ENCODE measurements around the gene GDPD1. TPM values are rescaled to one million over a fixed set of nuclear protein-coding genes. Genes with fewer than 3 reads are reported as not detected.

The GDPD1 gene
- total RNA-seq, 2 donors from 2014 or later, result 2.3 TPM; not detected in 1

GRCh38 chr17:59186850-59187249 lies 33.5 kb upstream of the GDPD1 start:
- DNase-seq (no peak), ATAC-seq (no peak)
- H3K27me3 ChIP-seq, result no peaks in the 10 kb centered on the region
- no peaks in the 10 kb centered on the region for H3K4me1 ChIP-seq
- no peaks in the 10 kb centered on the region for H3K36me3 ChIP-seq (replicated peaks in 1 of 2; ENCODE audit: insufficient read depth in 1 of 2, low read depth in 2 of 2)
- no peak overlapping the region for H3K4me3 ChIP-seq
- 98 to 100% methylated on average over 3 of the region's 3 CpGs for WGBS, 2 donors
- no peak for TF ChIP-seq POLR2A (IDR thresholded peaks at IDR 0.05)
- no peak for TF ChIP-seq CTCF (IDR thresholded peaks at IDR 0.05)
- no peaks in the 10 kb centered on the region for H3K9me3 ChIP-seq
- no peak overlapping the region for H3K27ac ChIP-seq
- intact Hi-C loops (cut with DNase I), result no loop called here

GRCh38 chr17:59190806-59191205 lies 29.5 kb upstream of the GDPD1 start:
- no peaks in the 10 kb centered on the region for H3K4me1 ChIP-seq
- 79 to 96% methylated on average over 2 of the region's 2 CpGs for WGBS, 2 donors
- no peak overlapping the region for H3K4me3 ChIP-seq
- no peaks in the 10 kb centered on the region for H3K27me3 ChIP-seq
- no peaks in the 10 kb centered on the region for H3K9me3 ChIP-seq
- TF ChIP-seq CTCF (IDR thresholded peaks at IDR 0.05), result no peak
- TF ChIP-seq POLR2A (IDR thresholded peaks at IDR 0.05), result no peak
- H3K27ac ChIP-seq, result no peak overlapping the region
- no peak for ATAC-seq
- intact Hi-C loops (cut with DNase I), result no loop called here
- H3K36me3 ChIP-seq (replicated peaks in 1 of 2; ENCODE audit: insufficient read depth in 1 of 2, low read depth in 2 of 2), result no peaks in the 10 kb centered on the region
- no peak for DNase-seq

GRCh38 chr17:59193336-59193862 lies 26.9 kb upstream of the GDPD1 start:
- Histone ChIP-seq H3K4me3 (no peak overlapping the region), H3K36me3 (replicated peaks in 1 of 2; ENCODE audit: insufficient read depth in 1 of 2, low read depth in 2 of 2) (no peaks in the 10 kb centered on the region), H3K27me3 (no peaks in the 10 kb centered on the region), H3K9me3 (no peaks in the 10 kb centered on the region), H3K27ac (no peak overlapping the region), H3K4me1 (no peaks in the 10 kb centered on the region)
- DNase-seq (no peak), ATAC-seq (no peak)
- 80 to 92% methylated on average over 3 of the region's 3 CpGs for WGBS, 2 donors
- TF ChIP-seq POLR2A (IDR thresholded peaks at IDR 0.05) (no peak), CTCF (IDR thresholded peaks at IDR 0.05) (no peak)
- intact Hi-C loops (cut with DNase I), result no loop called here

GRCh38 chr17:59199398-59199797 lies 20.9 kb upstream of the GDPD1 start:
- DNase-seq (no peak), ATAC-seq (no peak)
- H3K4me1 ChIP-seq, result no peaks in the 10 kb centered on the region
- intact Hi-C loops (cut with DNase I), result no loop called here
- WGBS, 2 donors, result 76 to 88% methylated on average over 4 of the region's 4 CpGs
- H3K9me3 ChIP-seq, result no peaks in the 10 kb centered on the region
- no peaks in the 10 kb centered on the region for H3K27me3 ChIP-seq
- no peaks in the 10 kb centered on the region for H3K36me3 ChIP-seq (replicated peaks in 1 of 2; ENCODE audit: insufficient read depth in 1 of 2, low read depth in 2 of 2)
- no peak for TF ChIP-seq POLR2A (IDR thresholded peaks at IDR 0.05)
- no peak for TF ChIP-seq CTCF (IDR thresholded peaks at IDR 0.05)
- no peak overlapping the region for H3K27ac ChIP-seq
- no peak overlapping the region for H3K4me3 ChIP-seq

GRCh38 chr17:59202320-59202719 lies 18.0 kb upstream of the GDPD1 start:
- no peak overlapping the region for H3K4me3 ChIP-seq
- ATAC-seq, result no peak
- H3K27me3 ChIP-seq, result no peaks in the 10 kb centered on the region
- no peaks in the 10 kb centered on the region for H3K9me3 ChIP-seq
- TF ChIP-seq POLR2A (IDR thresholded peaks at IDR 0.05) (no peak), CTCF (IDR thresholded peaks at IDR 0.05) (no peak)
- DNase-seq, result no peak
- H3K4me1 ChIP-seq, result no peaks in the 10 kb centered on the region
- 81 to 92% methylated on average over 1 of the region's 1 CpG for WGBS, 2 donors
- intact Hi-C loops (cut with DNase I), result no loop called here
- no peaks in the 10 kb centered on the region for H3K36me3 ChIP-seq (replicated peaks in 1 of 2; ENCODE audit: insufficient read depth in 1 of 2, low read depth in 2 of 2)
- H3K27ac ChIP-seq, result no peak overlapping the region
